Measurements from ENCODE around the gene CDCA7.
"Not testable (repeated sequence)": the region's sequence is repeated elsewhere in the genome, so short reads cannot be mapped to it uniquely, and the experiment has no call there.

Gene CDCA7

DNA sequence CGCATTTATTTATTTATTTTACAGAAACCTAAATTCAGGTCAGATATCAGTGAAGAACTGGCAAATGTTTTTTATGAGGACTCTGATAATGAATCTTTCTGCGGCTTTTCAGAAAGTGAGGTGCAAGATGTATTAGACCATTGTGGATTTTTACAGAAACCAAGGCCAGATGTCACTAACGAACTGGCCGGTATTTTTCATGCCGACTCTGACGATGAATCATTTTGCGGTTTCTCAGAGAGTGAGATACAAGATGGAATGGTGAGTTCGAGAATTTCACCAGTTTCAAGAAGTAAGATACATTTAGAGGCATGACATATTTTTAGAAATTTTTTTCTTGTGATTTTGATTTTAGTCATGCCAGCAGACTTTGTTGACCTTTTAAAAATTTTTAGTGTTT lies 4.6 kb downstream of the CDCA7 start:
- DNase-seq = no peak

DNA sequence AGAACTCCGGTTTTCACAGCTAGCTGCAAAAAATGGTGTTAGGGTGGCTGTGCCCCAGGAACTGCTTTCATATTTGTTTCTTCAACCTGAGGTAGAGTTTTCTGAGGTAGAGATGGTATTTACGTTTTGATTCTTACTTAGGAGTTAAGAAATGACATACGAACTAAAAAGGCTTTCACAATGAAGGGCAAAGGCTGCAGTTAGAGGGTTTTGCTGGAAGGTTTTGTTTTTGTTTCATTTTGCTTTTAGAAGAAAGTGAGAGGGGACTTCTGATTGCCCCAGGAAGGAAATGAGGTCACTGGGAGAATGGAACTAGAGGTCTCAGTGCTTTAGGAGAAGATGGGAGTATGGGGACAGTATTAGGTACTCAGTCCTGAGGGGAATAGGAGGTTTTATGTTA lies 15.5 kb downstream of the CDCA7 start:
- DNase-seq = no peak

DNA sequence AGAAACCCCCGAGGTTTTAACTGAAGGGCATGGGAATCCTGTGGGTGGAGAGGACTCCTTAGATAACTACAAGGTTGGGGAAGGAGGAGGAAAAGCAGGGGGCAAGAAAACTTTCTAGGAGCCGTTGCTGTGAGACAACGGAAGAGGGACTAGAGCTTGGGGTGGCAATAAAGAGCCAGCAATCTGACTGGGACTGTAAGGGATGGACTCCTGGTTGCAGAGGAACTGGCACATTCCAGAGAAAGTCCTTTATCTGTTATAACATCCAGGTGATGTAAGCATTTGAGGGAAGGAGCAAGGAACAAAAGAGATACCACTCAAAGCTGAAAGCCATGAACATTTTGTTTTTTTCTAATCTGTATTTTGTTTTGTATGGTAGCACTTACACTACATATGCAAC lies 16.4 kb downstream of the CDCA7 start:
- no peak for DNase-seq

DNA sequence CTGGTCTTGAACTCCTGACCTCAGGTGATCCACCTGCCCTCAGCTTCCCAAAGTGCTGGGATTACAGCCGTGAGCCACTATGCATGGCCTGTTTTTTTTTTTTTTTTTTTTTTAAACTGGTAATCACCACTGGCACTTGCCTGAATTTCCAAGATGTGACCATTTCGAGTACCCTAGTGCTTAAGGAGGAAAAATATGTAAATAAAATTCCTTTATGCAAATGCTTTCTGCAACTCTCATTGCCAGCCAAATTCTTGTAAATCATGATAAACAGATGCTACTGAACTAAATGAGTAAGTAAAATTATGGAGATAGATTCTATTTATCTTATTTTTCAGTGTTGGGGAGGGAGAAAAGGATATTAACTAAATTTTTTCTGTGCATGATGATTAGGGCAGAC lies 18.6 kb downstream of the CDCA7 start:
- no peak for DNase-seq

DNA sequence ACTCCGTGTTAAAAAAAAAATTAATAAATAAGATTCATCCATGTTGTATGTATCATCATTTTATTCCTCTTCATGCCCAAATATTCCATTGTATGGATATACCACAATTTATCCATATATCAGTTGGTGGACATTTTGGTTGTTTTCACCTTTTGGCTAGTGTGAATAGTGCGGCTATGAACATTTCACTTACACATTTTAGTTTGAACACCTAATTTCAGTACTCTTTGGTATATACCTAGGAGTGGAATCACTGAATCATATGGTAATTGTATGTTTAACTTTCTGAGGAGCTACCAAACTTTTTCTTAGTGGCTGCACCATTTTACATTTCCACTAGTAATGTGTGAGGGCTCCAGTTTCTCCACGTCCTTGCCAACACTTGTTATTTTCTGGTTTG lies 20.0 kb downstream of the CDCA7 start:
- DNase-seq = no peak

DNA sequence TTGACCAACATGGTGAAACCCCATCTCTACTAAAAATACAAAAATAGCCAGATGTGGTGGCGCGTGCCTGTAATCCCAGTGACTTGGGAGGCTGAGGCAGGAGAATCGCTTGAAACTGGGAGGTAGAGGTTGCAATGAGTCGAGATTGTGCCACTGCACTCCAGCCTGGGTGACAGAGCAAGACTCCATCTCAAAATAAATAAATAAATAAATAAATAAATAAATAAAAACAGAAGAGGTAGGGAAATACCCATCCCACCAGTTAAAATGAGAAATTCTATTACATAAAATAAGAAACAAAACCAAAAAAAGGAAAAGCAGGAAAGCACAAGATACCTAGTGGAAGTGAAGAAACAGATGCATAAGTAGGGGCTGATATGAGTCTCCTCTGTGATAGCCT lies 30.9 kb downstream of the CDCA7 start:
- DNase-seq = not testable (repeated sequence)

DNA sequence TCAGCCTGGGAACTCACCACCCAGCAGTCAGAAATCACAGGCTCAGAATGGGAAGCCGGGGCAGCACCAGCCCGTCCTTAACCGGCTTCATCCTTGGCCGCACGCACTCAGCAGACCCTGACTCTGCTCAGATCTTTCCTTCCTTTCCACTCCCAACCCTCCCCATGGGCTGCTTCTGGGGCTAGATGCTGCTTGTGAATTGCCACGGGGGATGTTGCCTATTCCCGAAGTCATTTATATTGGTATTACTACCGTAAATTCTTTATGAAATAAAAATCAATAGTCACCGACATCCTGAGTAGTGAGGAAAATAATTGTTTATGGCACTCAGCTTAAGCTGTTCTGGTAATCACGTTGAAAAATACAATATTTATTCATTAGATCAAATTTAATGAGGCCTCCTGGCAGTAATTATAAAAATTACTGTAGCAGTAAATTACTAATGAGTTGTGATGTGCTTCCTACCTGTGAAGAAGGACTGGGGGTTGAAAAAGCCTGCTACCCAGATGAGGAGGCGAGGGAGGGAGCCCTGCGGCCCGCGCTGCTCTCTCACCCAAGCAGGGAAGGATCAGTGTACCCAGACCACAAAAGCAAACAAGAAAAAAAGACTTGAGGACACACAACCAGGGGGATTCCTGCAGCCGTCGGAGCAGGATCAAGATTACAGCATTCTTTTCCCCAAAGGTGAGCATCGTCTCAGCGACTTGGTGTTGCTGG lies 31.5 kb downstream of the CDCA7 start:
- no peak for DNase-seq

DNA sequence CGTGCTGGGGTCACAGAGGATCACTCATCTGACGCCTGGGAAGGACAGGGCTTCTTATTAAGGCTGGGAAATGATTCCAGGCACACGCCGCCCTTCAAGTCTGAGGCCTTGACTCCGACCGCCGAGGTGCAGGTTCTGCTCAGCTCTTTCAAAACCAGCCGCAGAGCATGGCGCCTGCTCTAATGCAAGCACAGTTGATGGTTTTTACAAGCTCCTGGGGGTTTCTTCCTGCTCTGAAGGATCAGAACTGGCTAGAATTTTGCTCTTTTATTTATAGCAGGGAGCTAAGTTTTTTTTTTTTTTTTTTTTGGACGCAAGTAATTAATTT lies 32.0 kb downstream of the CDCA7 start:
- DNase-seq = no peak

DNA sequence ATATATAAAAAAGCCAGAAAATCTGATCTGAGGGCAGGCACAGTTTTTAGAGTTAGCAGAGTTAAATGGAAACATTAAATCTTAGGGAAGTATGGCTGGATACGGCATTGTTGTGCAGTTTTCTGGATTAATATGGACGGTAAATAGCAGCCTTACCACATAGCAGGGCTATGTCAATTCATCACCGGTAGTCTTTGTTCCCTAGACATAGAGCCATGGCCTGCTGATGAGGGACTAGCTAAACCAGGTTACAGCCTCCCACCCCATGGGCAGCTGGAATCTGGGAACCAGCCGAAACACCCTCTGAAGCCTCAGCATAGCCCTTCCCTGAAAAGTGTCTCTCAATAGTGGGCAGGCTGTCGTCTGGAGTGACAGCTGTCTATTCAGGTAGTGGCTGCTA lies 32.4 kb downstream of the CDCA7 start:
- DNase-seq = no peak

DNA sequence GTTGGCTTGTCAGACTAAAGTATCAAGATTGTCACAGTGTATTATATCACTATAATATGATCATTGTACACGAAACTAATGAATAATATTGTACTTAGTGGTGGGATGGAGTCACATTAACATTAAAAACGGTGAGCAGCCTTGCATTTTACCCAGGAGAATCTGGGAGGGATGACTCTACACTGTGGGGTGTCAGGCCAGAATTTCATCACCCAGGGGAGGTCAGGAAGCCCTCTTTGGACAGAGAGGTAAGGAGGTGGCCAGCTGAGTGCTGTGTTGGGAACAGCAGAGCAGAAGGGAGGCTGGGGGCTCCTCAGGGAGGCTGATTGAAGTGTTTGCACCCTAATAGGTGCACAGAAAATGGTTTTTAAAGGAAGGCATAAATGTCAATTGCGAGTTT lies 33.0 kb downstream of the CDCA7 start:
- DNase-seq = no peak

DNA sequence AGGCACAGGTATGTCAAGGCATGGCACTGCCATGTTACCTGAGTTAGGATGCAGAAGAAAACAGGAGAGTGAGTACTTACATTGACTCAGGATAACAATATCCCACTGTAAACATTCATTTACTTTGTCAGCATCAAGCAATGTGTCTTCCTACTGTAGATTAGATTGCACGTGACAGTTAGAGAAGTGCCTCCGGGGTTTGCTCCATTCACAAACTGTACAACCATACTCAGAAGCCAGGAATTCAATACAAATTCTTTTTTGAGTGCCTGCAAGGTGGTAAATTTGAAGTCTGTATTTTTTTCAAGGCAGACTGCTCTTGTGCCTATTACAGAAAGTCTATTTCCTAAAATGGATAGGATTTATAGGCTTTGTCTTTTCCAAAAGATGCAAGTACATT lies 34.1 kb downstream of the CDCA7 start:
- DNase-seq = no peak

DNA sequence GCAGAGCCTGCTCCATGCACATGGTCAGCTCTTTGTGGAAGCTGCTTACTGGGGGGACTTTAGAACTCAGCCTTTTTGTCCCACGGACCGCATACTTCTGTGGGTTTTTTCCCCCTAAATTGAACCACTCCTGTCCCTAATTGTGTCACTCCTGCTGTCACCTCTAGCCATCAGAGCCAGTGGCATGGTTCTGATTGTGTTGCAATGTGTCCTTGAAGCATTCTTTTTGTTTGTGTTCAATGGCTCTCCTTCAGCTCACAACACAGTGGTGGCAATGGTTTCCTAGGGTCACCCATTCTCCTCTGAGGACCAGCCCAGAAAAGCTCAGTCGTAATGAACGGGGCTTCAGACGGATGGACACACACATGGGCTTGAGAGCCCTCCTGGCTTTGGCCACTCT lies 35.4 kb downstream of the CDCA7 start:
- no peak for DNase-seq

DNA sequence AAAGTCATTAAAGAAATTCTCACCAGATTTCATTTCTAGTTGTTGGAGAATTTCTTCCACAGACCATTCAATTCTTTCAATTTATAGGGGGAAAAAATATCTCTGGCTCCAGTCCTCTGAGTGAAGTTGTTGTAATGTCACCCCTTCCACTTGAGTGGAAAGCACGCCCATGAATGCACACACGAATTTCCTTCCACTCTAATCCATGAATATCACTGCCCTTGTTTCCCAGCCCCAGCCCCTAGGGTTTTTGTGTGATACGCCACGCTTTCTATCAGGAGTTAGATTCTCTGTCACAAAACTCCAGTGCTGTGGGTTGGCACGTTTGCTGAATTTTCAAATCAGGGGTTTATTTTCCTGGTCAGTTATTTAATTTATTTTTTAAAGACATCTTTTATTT lies 38.1 kb downstream of the CDCA7 start:
- no peak for DNase-seq

DNA sequence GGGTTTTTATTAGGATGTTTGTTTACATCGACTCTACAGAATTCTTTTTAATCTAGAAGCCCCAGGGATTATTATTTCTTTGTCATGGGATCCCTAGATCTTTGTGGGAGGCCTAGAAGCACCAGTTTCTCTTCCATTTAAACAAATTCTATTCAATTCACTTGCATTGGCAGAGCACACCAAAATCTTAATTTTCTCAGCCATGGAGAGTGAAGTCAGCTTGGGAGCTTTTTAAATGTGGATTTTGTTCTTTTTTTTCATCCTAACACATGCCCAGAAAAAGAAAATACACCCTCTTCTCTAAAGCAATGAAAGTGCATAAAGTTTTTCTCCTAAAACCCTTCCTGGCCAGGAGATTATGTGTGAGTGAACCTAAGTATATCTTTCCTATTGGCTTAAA lies 38.5 kb downstream of the CDCA7 start:
- DNase-seq = no peak

DNA sequence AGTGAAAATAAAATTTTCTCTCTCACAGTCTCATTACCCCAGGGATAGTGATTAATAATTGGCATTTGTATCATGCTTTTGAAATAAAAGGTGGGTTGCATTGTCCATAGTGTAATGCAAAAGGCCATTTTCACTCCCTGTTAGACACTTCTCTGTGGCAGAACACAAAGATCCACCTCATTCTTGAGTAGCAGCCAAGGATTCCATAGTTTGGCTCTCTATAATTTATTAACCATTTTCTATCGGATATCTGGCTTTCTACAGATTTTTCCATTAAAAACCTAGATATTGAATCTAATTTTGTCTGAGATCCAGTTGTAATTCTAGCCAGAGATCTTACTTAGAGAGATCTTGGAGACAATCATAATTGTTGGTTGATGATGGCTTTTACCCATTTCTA lies 39.0 kb downstream of the CDCA7 start:
- no peak for DNase-seq

DNA sequence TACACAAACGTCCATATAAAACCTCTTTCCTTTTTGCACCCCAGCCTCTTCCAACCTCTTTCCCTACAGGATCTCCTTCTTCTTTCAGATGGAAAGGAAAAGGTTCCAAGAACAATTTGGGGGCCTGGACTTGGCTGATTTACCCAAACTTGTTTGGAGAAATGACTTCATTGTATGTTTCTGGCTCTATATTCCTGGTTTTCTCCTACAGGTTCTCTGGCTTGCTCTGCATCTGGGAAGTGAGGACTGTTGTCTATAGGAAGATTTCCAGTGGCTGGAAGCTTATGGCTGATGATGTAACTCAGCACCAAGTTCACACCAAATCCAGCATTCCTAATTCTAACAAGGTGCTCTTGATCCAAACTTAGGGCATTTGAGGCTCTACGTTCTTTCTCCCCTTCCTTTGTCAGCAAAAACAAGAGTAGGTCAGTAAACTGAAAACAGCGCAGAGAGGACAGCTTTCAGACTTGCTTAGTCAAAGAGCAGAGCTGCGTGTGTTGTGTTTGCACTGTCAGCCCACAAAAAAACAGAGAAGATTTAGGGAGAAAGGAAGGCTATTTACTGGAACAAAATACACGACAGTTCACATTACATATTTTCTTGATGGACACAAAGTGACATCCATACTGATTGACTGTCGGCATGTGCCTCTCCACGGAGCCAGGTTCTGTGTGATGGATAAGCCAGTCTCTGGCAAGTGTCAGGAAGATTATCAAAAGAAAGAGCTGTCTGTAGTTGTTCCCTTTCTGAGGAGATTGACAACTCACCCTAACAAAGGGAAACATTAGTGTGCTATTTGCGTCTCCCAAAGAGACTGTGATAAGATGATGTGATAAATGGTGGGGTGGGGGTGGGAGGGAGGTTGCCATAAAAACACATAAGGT lies 39.7 kb downstream of the CDCA7 start:
- no peak for DNase-seq

DNA sequence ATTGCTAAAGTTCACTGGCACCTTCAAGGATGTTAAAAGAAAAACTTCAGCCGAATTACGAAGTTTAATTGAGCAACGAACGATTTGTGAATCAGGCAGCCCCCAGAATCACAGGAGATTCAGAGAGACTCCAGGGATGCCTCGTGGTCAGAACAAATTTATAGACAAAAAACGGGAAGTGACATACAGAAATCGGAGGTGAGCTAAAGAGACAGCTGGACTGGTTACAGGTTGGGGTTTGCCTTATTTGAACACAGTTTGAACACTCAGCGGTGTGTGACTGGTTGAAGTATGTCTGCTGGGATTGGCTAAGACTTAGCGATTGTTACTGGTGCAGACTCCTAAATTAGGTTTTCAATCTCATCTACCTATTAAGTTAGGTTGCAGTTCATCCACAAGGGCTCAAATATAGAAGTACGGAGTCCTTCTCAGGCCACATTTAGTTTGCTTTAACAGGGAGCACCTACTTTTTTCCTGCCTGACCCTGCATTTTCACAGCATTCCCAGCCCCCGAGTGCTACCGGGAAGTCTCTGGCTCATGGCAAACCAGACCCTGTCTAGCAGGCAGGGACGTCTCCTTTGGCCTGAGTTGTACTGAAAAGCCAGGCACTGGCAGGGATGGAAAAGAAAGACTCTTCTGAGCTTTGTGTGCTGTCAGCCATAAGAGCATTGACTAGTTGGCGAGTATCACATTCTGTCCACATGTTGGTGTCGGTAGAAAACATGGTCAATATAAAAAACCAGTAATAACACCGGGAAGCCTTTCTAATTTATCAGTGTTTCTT lies 41.1 kb downstream of the CDCA7 start:
- no peak for DNase-seq

DNA sequence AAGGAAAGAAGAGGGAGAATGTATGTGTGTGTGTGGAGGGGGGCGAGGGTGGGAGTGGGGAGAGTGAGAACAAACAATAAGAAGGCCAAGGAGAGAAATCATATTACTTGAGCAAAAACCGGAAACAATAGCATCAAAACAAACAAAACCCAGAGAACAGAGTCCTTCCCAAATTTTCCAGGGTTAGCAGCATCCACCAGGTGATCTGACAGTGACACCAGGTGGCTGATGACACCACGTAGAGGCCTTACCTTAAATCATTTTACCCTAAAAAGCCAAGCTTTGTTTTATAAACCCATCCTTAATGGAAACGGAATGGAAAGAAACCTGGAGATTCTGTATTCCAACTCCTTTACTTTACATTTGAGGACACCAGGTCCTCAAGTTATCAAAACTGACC lies 42.9 kb downstream of the CDCA7 start:
- DNase-seq = no peak

DNA sequence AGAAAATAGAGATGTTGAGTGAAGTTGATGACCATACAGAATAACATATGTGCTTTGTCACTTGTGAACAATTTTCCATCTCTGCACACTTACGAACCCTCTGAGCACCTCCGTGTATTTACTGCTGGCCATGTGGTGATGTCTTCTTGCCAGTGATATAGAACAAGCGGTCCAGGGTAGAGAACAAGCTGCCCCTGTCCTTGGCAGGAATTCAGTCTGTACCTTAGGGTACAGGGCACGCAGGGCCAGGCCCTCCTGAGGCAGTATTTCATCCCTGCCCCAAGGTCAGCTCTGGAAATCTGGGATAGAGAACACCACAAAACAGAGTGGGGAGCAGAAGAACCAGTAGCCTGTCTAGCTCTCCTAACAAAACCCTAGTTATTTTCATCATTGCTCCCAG lies 44.6 kb downstream of the CDCA7 start:
- no peak for DNase-seq

DNA sequence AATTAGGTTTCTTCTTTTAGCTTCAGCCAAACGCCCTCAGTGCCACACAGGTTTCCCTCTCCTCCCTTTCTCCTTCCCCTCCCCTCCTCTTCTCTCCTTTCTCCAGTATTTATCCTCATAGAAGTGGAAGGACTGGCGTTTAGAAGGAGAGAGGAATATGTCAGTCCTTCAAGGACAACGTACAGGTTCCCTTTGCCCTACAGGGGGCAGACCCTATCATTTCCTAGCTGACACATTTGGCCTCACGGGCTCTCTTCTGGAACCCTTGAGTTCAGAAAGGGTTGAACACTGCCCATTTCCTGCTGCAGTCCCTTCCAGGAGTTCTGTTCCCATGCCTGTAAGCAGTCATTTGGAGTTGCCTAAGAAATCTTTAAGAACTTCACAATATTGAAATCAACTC lies 46.1 kb downstream of the CDCA7 start:
- no peak for DNase-seq

DNA sequence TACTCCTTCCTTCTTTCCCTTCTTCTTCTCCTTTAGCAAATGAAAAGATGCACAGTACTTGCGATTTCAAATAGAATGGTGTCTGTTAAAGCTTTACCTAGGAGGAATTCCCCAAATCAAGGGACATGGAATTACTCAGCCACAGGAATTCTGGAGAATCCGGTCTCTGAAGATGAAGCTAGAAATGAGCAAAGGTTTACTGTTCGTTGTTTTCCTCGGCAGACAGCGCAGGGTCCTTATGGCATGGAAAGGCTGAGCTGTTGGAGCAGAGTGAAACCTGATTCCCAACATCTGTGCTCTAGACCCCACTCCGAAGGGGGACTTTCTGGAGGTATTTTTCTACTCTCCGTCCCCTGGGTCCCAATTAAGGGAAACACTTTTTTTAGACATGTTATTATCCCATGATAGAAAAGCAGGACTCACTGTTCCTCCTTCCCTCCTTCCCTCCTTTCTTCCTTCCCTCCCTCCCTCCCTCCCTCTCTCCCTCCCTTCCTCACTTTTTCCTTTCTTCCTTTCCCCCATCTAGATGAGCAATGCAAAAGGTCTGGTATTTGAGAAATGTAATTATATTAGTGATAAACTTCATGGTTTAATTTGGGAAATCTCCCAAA lies 47.1 kb downstream of the CDCA7 start:
- no peak for DNase-seq

DNA sequence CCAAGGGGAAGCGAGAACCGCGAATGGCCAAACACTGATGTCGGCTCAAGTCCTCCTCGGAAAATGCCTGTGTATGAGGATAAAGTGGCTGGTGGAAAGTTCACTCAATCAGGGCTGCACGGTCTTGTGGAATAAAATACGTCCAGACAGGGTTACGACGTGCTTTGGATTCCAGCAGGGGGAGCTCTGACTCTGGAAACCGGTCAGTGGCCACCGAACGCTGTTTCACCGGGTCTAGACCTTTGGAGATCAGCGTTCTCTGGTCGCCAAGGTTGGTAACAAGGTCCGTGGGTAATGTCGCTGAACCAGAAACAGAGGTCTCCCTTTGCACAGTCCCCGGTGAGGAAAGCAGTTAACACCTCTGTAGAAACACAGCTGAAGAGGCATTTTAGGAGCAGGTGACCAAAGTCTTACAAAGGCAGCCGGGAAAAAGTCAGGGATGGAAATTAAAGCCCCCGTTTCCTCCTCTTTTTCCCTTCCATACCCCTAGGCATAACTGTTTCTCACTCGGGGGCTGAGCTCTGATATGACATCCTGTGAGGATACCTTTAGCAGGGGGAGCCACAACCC lies 47.8 kb downstream of the CDCA7 start:
- DNase-seq = peak; percentile 62

Measured in NCI-H1092 (cell line).